Panc1 (cell line): ENCODE measurements around the gene AEN. TPM values are rescaled to one million over a fixed set of nuclear protein-coding genes. Genes with fewer than 3 reads are reported as not detected.

Experiments used
- ATAC-seq: fragments of 200-7000 bp; cut with Tn5 transposase; 2 replicates; pipeline ENCODE4 v1.9.1; 2020; ENCODE audit warnings: mild to moderate bottlenecking, moderate library complexity
- BruUV-seq: library from RNA; stranded (reverse); fragments of 400-500 nt; replicated peaks from 2 replicates; lab custom pipeline; 2021; lab: Mats Ljungman, UMichigan
- CTCF ChIA-PET: fragments of 300-600 bp; sonication (Branson Sonifier 250); formaldehyde crosslinking; loops from one replicate; lab custom pipeline; 2022; ENCODE audit warnings: antibody characterized with exemption; lab: Charles Lee
- POLR2A ChIA-PET: fragments of 300-600 bp; sonication (Branson Sonifier 250); formaldehyde crosslinking; loops from one replicate; lab custom pipeline; 2022; ENCODE audit warnings: antibody characterized with exemption; lab: Charles Lee
- DNase-seq: peaks from one replicate; pipeline ENCODE4 v3.0.0-alpha.2; 2010; ENCODE audit warnings: low read depth, low spot score
- H3K27ac ChIP-seq: 2 replicates; pipeline ENCODE4 v1.5.1; 2011; ENCODE audit warnings: mild to moderate bottlenecking, low read length, inconsistent platforms
- H3K27me3 ChIP-seq: fragments of 200-500 bp; sonication (Bioruptor generic); 2 replicates; pipeline ENCODE4 v1.6.0; 2014; ENCODE audit warnings: low read length, inconsistent platforms; ENCODE audit not compliant: control insufficient read depth, insufficient read depth
- H3K36me3 ChIP-seq: fragments of 200-500 bp; sonication (Bioruptor generic); 2 replicates; pipeline ENCODE4 v1.5.1; 2014; ENCODE audit warnings: inconsistent platforms, mild to moderate bottlenecking, low read length, moderate library complexity; ENCODE audit not compliant: control insufficient read depth, insufficient read depth
- H3K4me1 ChIP-seq: 2 replicates; pipeline ENCODE4 v1.5.1; 2011; ENCODE audit warnings: inconsistent platforms, mild to moderate bottlenecking, low read length, moderate library complexity; ENCODE audit not compliant: control insufficient read depth, insufficient read depth
- H3K4me3 ChIP-seq, 2 experiments: 2 replicates each; pipeline ENCODE4 v1.5.1; 2011 to 2012; ENCODE audit warnings: low read depth in 2 of 2, low read length in 2 of 2, mild to moderate bottlenecking in 2 of 2, inconsistent platforms in 1 of 2, moderate library complexity in 1 of 2
- H3K9me3 ChIP-seq: fragments of 200-500 bp; sonication (Bioruptor generic); 2 replicates; pipeline ENCODE4 v1.5.1; 2014; ENCODE audit warnings: low read depth, mild to moderate bottlenecking, inconsistent platforms, low read length, moderate library complexity; ENCODE audit not compliant: control insufficient read depth, insufficient read depth
- CTCF ChIP-seq: fragments of 450-650 bp; IDR thresholded peaks from 2 replicates; pipeline ENCODE4 v1.5.1; 2017; ENCODE audit warnings: mild to moderate bottlenecking
- POLR2AphosphoS5 ChIP-seq: IDR thresholded peaks from 2 replicates; pipeline ENCODE4 v1.6.1; 2012; ENCODE audit warnings: mild to moderate bottlenecking, low read depth, low read length, moderate library complexity
- REST ChIP-seq, 2 experiments: IDR thresholded peaks; 2 replicates each; pipeline ENCODE4 v1.6.1; 2011 to 2012; ENCODE audit warnings: low read depth in 2 of 2, control low read depth in 1 of 2, low read length in 1 of 2, mild to moderate bottlenecking in 1 of 2, moderate library complexity in 1 of 2; ENCODE audit not compliant: insufficient read depth in 1 of 2
- SIN3A ChIP-seq: IDR thresholded peaks from 2 replicates; pipeline ENCODE4 v1.6.1; 2012; ENCODE audit warnings: low read depth, mild to moderate bottlenecking, low read length, moderate library complexity, borderline replicate concordance; ENCODE audit not compliant: insufficient read depth
- TCF7L2 ChIP-seq: IDR thresholded peaks from 2 replicates; pipeline ENCODE4 v1.6.1; 2011; ENCODE audit warnings: mild to moderate bottlenecking, low read depth, low read length, inconsistent platforms
- in situ Hi-C: cut with HindIII; loops from 2 replicates; pipeline ENCODE4 v1.10.0; 2016; ENCODE audit warnings: low sequenced_read_pairs, low pct_unique_long_range_greater_than_20kb
- intact Hi-C: fragments of 100-400 bp; cut with micrococcal nuclease; formaldehyde crosslinking; loops from one replicate; pipeline ENCODE4 v1.10.0; 2022; ENCODE audit not compliant: unreplicated experiment
- total RNA-seq: library from RNA; stranded (reverse); gene quantifications from one replicate; pipeline ENCODE4 v1.2.1, GENCODE V29; 2021; ENCODE audit not compliant: unreplicated experiment

Gene AEN
- total RNA-seq, 1 experiment from 2014 or later: 38.7 TPM

GRCh38 chr15:88624156-88624970, 3.2 kb downstream of the AEN start:
- Histone ChIP-seq H3K27me3 (no peaks in the 10 kb centered on the region), H3K27ac (no peak overlapping the region), H3K4me1 (peaks cover 20% of the 10 kb centered on the region), H3K36me3 (peaks cover 21% of the 10 kb centered on the region), H3K9me3 (no peaks in the 10 kb centered on the region), H3K4me3 (no peak overlapping the region)
- ATAC-seq (no peak), DNase-seq (no peak)
- no peak for TF ChIP-seq CTCF
- TF ChIP-seq REST (IDR thresholded peaks at IDR 0.05; ENCODE audit: insufficient read depth in 1 of 2, low read depth in 2 of 2, low read length in 1 of 2): no peak
- TF ChIP-seq POLR2AphosphoS5: no peak
- no peak for TF ChIP-seq TCF7L2
- no peak for TF ChIP-seq SIN3A
- CTCF ChIA-PET: interaction anchor here (0.6 to 0.8 kb wide), 2 partner anchors 8 to 210 kb away, joined by 3 to 5 read pairs; no protein-coding TSS in a partner anchor
- POLR2A ChIA-PET: no interaction called here
- no TSS peak for BruUV-seq
- in situ Hi-C loops (no loop called here), intact Hi-C loops (no loop called here)

- in situ Hi-C loops: no loop called here
- POLR2A ChIA-PET: no interaction called here
- no TSS peak for BruUV-seq
These were observed 3.9 kb downstream of the AEN start for GRCh38 chr15:88624971-88625490.

More at GRCh38 chr15:88624971-88625490, 3.9 kb downstream of the AEN start:
- DNase-seq (no peak), ATAC-seq (no peak)
- peaks cover 23% of the 10 kb centered on the region for H3K36me3 ChIP-seq
- no peaks in the 10 kb centered on the region for H3K9me3 ChIP-seq
- TF ChIP-seq REST (IDR thresholded peaks at IDR 0.05; ENCODE audit: insufficient read depth in 1 of 2, low read depth in 2 of 2, low read length in 1 of 2) (no peak), TCF7L2 (no peak), SIN3A (no peak), POLR2AphosphoS5 (no peak)
- no peaks in the 10 kb centered on the region for H3K27me3 ChIP-seq
- intact Hi-C loops: no loop called here
- H3K27ac ChIP-seq: no peak overlapping the region
- H3K4me3 ChIP-seq: no peak overlapping the region
- H3K4me1 ChIP-seq: peaks cover 20% of the 10 kb centered on the region
- CTCF ChIA-PET: interaction anchor here (0.6 kb wide), 1 partner anchor 209 kb away, joined by 5 read pairs; no protein-coding TSS in a partner anchor
